Measurements from ENCODE around the gene OASL. TPM values are rescaled to one million over a fixed set of nuclear protein-coding genes. Genes with fewer than 3 reads are reported as not detected.

OASL gene
- total and polyA plus RNA-seq, 2 of the 4 experiments (the other 2 are of a cell fraction): under 0.01 to 0.05 TPM

DNA sequence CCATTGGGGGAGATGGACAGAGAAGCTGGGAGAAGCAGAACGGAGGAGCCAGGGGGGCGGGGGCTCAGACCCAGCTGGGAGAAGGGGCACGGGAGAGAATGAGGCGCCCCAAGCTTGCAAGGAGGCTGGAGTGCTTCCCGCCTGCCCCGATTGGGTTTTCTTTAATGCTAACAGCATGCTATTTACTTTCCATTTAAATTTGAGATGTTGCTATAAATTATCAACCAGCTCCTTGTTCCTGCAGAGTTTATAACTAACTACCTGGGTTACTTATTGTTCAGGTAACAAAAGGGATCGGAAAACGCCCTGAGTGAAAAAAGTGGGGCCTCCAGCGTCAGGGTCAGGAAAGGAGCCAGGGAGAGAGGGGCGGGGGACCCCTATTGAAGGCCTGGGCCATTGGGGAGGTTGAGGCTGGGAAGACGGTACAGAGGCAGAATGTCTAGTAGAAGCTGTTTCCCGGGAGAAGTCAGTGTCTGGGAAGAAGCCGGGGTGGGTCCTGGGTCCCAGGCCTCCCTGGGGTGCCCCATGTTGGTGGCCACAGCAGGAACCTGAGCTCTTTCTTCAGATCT, 58.2 kb downstream of the OASL start:
- CTCF ChIA-PET: no interaction called here
- Histone ChIP-seq H4K20me1 (ENCODE audit: insufficient read depth, low read length) (no peaks in the 10 kb centered on the region), H2BK120ac (ENCODE audit: low read depth, low read length) (no peak overlapping the region), H4K8ac (ENCODE audit: low read depth in 2 of 2, low read length in 2 of 2) (no peak overlapping the region), H3K36me3 (ENCODE audit: control insufficient read depth, insufficient read depth, low read length) (no peaks in the 10 kb centered on the region), H2BK5ac (ENCODE audit: low read depth, low read length, poor library complexity, severe bottlenecking) (no peak overlapping the region), H3K14ac (replicated peaks; ENCODE audit: low read depth, low read length) (no peak overlapping the region), H2BK15ac (ENCODE audit: low read depth, low read length) (no peak overlapping the region), H3K27me3 (ENCODE audit: control insufficient read depth, insufficient read depth, low read length) (peaks cover 11% of the 10 kb centered on the region), H2AK5ac (ENCODE audit: low read depth, low read length) (no peak overlapping the region), H3K9me1 (ENCODE audit: insufficient read depth, low read length) (no peaks in the 10 kb centered on the region), H4K5ac (ENCODE audit: low read depth, low read length) (no peak overlapping the region), H3K27ac (ENCODE audit: insufficient read depth, low read length) (no peak overlapping the region), H3K56ac (ENCODE audit: extremely low read depth, insufficient read depth, low read length) (no peak overlapping the region), H2BK20ac (ENCODE audit: low read depth, low read length) (no peak overlapping the region), H3K4me2 (ENCODE audit: low read depth, low read length) (no peak overlapping the region), H3K9ac (ENCODE audit: low read depth, low read length) (no peak overlapping the region), H3K79me1 (ENCODE audit: low read depth in 1 of 2, low read length in 2 of 2) (no peaks in the 10 kb centered on the region), H3K4ac (ENCODE audit: low read depth, low read length) (no peak overlapping the region), H3K23ac (ENCODE audit: low read depth, low read length) (no peak overlapping the region), H3K9me3 (ENCODE audit: control insufficient read depth, insufficient read depth, low read length) (no peaks in the 10 kb centered on the region; the same call in 1 of the 2 replicates), H2AFZ (replicated peaks; ENCODE audit: low read length, poor library complexity) (no peak overlapping the region), H3K4me1 (ENCODE audit: control insufficient read depth, insufficient read depth, low read length) (no peaks in the 10 kb centered on the region), H2AK9ac (replicated peaks; ENCODE audit: low read depth, low read length, poor library complexity) (no peak overlapping the region), H3K4me3 (ENCODE audit: insufficient read depth, low read depth, low read length) (no peak overlapping the region), H3K18ac (ENCODE audit: low read depth, low read length) (no peak overlapping the region), H4K91ac (ENCODE audit: insufficient read depth, low read depth, low read length) (no peak overlapping the region)
- dilution Hi-C loops (cut with HindIII; ENCODE audit: low sequenced_read_pairs, unreplicated experiment): no loop called here
- 90% methylated on average over 3 of the region's 13 CpGs; no CpG with 5 or more reads in 1 of the 2 experiments for WGBS, 2 experiments (ENCODE audit: extremely low coverage in 2 of 2, insufficient read length in 1 of 2)
- no peak for ATAC-seq (ENCODE audit: low read depth)
- in situ Hi-C loops (cut with MboI; ENCODE audit: low sequenced_read_pairs): no loop called here
- BruUV-seq (replicated peaks): no TSS peak
- intact Hi-C loops (cut with micrococcal nuclease): no loop called here
- TF ChIP-seq FOS (IDR thresholded peaks at IDR 0.05; ENCODE audit: low read depth, low read length): no peak
- TF ChIP-seq CHD1 (IDR thresholded peaks at IDR 0.05; ENCODE audit: low read depth, low read length): no peak
- no peak for TF ChIP-seq SMC3 (IDR thresholded peaks at IDR 0.05; ENCODE audit: low read depth, low read length)
- no peak for TF ChIP-seq MAZ (IDR thresholded peaks at IDR 0.05; ENCODE audit: borderline replicate concordance, low read depth, low read length)
- TF ChIP-seq MXI1 (IDR thresholded peaks at IDR 0.05; ENCODE audit: borderline replicate concordance, low read depth, low read length): no peak
- POLR2A ChIA-PET (ENCODE audit: unreplicated experiment): no interaction called here
- DNase-seq: no peak

Measured in IMR-90 (cell line).